GM23338 (cell line): ENCODE results near the gene SESN3.
A peak's percentile ranks its signal among the peaks of the same experiment; 100 is the strongest.

ENCODE experiments used
- CREB1 ChIP-seq: fragments of 250-450 bp; sonication (Bioruptor Pico); IDR thresholded peaks from 2 replicates; pipeline ENCODE4 v1.5.0; 2020; ENCODE audit warnings: low read depth, mild to moderate bottlenecking, moderate library complexity
- CTCF ChIP-seq, 2 experiments: fragments of 200-600 bp in 1 of 2; sonication (generic) in 1 of 2; conservative IDR thresholded peaks; 2 replicates each; pipeline versions ENCODE4 v1.5.1 to v1.6.1; 2016 to 2017; ENCODE audit warnings: antibody characterized with exemption in 2 of 2, low read depth in 2 of 2, mild to moderate bottlenecking in 2 of 2, moderate library complexity in 1 of 2
- ETS1 ChIP-seq: IDR thresholded peaks from 2 replicates; pipeline ENCODE4 v1.6.1; 2016; ENCODE audit warnings: antibody characterized with exemption
- EZH2 ChIP-seq: fragments of 200-600 bp; sonication (generic); IDR thresholded peaks from one replicate; pipeline ENCODE4 v1.8.0; 2017; ENCODE audit warnings: antibody characterized with exemption, mild to moderate bottlenecking, low read depth; ENCODE audit not compliant: unreplicated experiment
- EZH2phosphoT487 ChIP-seq: fragments of 200-600 bp; sonication (generic); IDR thresholded peaks from one replicate; pipeline ENCODE4 v1.8.1; 2018; ENCODE audit warnings: antibody characterized with exemption; ENCODE audit not compliant: unreplicated experiment
- JUNB ChIP-seq: IDR thresholded peaks from one replicate; pipeline ENCODE4 v1.6.1; 2016; ENCODE audit warnings: antibody characterized with exemption; ENCODE audit not compliant: unreplicated experiment
- POLR2AphosphoS5 ChIP-seq: IDR thresholded peaks from 2 replicates; pipeline ENCODE4 v1.6.1; 2016; ENCODE audit warnings: antibody characterized with exemption, low read depth
- REST ChIP-seq: IDR thresholded peaks from one replicate; pipeline ENCODE4 v1.6.1; 2018; ENCODE audit warnings: antibody characterized with exemption; ENCODE audit not compliant: unreplicated experiment
- STAT1 ChIP-seq: IDR thresholded peaks from one replicate; pipeline ENCODE4 v1.6.1; 2016; ENCODE audit warnings: antibody characterized with exemption; ENCODE audit not compliant: unreplicated experiment

- TF ChIP-seq CTCF (conservative IDR thresholded peaks at IDR 0.05; ENCODE audit: low read depth in 2 of 2) (peak in 1 of 2 experiments; percentile 16; a peak in 1 of 4 replicates), EZH2 (no peak), EZH2phosphoT487 (no peak), JUNB (no peak), POLR2AphosphoS5 (peak; percentile 59), REST (no peak), CREB1 (no peak), STAT1 (no peak), ETS1 (no peak)
These were observed at the start of gene SESN3 for GRCh38 chr11:95231127-95231880.
